Measurements from ENCODE around the gene MANEA. TPM values are rescaled to one million over a fixed set of nuclear protein-coding genes. Genes with fewer than 3 reads are reported as not detected.

Gene MANEA
- total RNA-seq, 2 experiments from 2014 or later, result 6.1 to 8.0 TPM

DNA sequence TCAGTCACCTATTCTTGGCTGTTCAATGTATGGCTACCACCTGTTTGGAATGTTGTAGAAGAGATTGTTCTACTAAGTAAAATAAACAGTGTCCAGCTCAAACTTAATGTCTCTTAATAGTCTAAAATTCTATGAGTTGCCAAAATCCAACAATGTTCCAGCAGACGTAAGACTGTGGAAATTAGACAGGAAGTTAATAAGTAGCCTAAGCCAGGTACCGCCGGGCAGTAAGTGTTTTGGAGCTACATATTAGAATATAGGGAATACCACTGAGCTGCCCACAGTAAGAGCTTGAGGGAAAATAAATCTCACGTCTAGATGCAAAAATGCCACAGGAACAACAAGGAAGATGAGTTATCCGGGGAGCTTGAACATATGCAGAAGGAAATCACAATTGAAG lies 7.8 kb upstream of the MANEA start:
- CTCF ChIA-PET, result no interaction called here
- H3K4me1 Mint-ChIP-seq (ENCODE audit: low read depth), result peaks cover 25% of the 10 kb centered on the region
- no peak overlapping the region for H3K27ac ChIP-seq (ENCODE audit: low read depth in 1 of 2, low read length in 2 of 2)

DNA sequence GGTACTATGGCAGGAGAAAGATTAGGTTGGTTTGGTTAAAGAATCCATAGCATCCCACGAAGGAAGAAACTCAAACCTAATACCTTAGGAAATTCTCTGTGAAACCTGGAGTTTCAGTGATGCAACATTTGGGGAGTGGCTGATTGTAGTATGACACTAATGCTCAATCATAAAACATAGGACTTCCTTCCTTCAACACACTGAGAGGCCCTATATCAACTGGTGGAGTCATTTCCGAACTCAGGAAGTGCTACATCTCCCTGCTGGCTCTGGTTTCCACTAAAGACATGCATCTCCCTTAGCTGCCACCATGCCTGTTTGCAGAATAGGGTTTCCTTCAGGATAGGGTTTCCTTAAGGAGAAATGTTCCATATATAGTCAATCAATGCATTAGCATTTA lies 5.2 kb upstream of the MANEA start:
- H3K9me3 Mint-ChIP-seq, result no peaks in the 10 kb centered on the region

More for the DNA sequence above, 7.8 kb upstream of the MANEA start:
- no peaks in the 10 kb centered on the region for H3K9me3 Mint-ChIP-seq
- no peak for DNase-seq
- ATAC-seq (ENCODE audit: poor library complexity), result no peak
- Histone ChIP-seq H3K9me3 (ENCODE audit: control insufficient read depth in 1 of 2, insufficient read depth in 1 of 2, low read length in 2 of 2) (no peaks in the 10 kb centered on the region), H3K4me3 (ENCODE audit: low read length) (no peak overlapping the region), H3K27me3 (ENCODE audit: control insufficient read depth in 1 of 2, insufficient read depth in 2 of 2, low read length in 2 of 2) (no peaks in the 10 kb centered on the region), H3K4me1 (ENCODE audit: insufficient read depth, low read length) (no peaks in the 10 kb centered on the region), H3K36me3 (ENCODE audit: insufficient read depth, low read length) (peaks cover 3% of the 10 kb centered on the region)
- peaks cover 10% of the 10 kb centered on the region for H3K36me3 Mint-ChIP-seq (ENCODE audit: low read depth)
- no peak overlapping the region for H3K4me3 Mint-ChIP-seq
- TF ChIP-seq, protein P1, sequence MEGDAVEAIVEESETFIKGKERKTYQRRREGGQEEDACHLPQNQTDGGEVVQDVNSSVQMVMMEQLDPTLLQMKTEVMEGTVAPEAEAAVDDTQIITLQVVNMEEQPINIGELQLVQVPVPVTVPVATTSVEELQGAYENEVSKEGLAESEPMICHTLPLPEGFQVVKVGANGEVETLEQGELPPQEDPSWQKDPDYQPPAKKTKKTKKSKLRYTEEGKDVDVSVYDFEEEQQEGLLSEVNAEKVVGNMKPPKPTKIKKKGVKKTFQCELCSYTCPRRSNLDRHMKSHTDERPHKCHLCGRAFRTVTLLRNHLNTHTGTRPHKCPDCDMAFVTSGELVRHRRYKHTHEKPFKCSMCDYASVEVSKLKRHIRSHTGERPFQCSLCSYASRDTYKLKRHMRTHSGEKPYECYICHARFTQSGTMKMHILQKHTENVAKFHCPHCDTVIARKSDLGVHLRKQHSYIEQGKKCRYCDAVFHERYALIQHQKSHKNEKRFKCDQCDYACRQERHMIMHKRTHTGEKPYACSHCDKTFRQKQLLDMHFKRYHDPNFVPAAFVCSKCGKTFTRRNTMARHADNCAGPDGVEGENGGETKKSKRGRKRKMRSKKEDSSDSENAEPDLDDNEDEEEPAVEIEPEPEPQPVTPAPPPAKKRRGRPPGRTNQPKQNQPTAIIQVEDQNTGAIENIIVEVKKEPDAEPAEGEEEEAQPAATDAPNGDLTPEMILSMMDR (IDR thresholded peaks at IDR 0.05), result no peak
- POLR2A ChIA-PET, result no interaction called here
- intact Hi-C loops (cut with DNase I, micrococcal nuclease), result no loop called here
- H3K27ac Mint-ChIP-seq, result no peak overlapping the region
- no peaks in the 10 kb centered on the region for H3K27me3 Mint-ChIP-seq

DNA sequence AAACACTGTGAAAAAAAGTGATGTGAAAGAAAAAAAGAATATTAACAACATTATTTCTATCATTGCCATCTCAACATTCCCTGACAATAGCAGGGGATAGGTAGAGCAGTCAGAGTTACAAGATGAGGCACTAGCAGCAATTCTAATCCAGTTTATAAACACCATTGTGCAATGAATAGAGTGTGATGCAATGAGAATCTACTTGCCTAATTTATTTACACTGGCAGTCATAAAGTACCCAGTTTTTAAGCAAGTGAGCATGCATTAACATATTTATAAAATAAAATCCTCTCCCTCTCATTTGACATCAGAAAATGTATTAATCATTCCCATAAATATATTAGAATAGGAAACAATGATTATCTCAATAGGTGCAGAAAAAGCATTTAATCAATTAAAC lies 2.5 kb upstream of the MANEA start:
- peak overlapping the region; percentile 95 for H3K4me3 Mint-ChIP-seq

More for the DNA sequence above, 5.2 kb upstream of the MANEA start:
- Mint-ChIP-seq H3K27ac (no peak overlapping the region), H3K36me3 (ENCODE audit: low read depth) (peaks cover 16% of the 10 kb centered on the region), H3K4me3 (no peak overlapping the region), H3K4me1 (ENCODE audit: low read depth) (peaks cover 47% of the 10 kb centered on the region), H3K27me3 (no peaks in the 10 kb centered on the region)
- intact Hi-C loops (cut with DNase I, micrococcal nuclease), result loop anchor here (5.0 to 10.0 kb wide), 4 partner anchors 945 to 1713 kb away; partner anchors contain the start of genes KLHL32 (in 1 of the 2), MMS22L (in 1 of the 2) and NDUFAF4 (in 1 of the 2)
- Histone ChIP-seq H3K27me3 (ENCODE audit: control insufficient read depth in 1 of 2, insufficient read depth in 2 of 2, low read length in 2 of 2) (no peaks in the 10 kb centered on the region), H3K4me1 (ENCODE audit: insufficient read depth, low read length) (no peaks in the 10 kb centered on the region), H3K27ac (ENCODE audit: low read depth in 1 of 2, low read length in 2 of 2) (no peak overlapping the region), H3K36me3 (ENCODE audit: insufficient read depth, low read length) (peaks cover 3% of the 10 kb centered on the region), H3K9me3 (ENCODE audit: control insufficient read depth in 1 of 2, insufficient read depth in 1 of 2, low read length in 2 of 2) (no peaks in the 10 kb centered on the region), H3K4me3 (ENCODE audit: low read length) (no peak overlapping the region)
- TF ChIP-seq, protein P1 (IDR thresholded peaks at IDR 0.05), result no peak
- CTCF ChIA-PET, result no interaction called here
- DNase-seq, result peak in 2 of 14 experiments; percentile 6 to 13
- no peak for ATAC-seq (ENCODE audit: poor library complexity)
- POLR2A ChIA-PET, result no interaction called here

More for the DNA sequence above, 2.5 kb upstream of the MANEA start:
- H3K27me3 Mint-ChIP-seq, result no peaks in the 10 kb centered on the region
- H3K4me3 ChIP-seq (ENCODE audit: low read length), result no peak overlapping the region
- no peaks in the 10 kb centered on the region for H3K9me3 Mint-ChIP-seq
- CTCF ChIA-PET, result no interaction called here
- ATAC-seq (ENCODE audit: poor library complexity) (no peak), DNase-seq (peak in 1 of 14 experiments; percentile 15)
- H3K4me1 ChIP-seq (ENCODE audit: insufficient read depth, low read length), result peaks cover 11% of the 10 kb centered on the region
- peaks cover 20% of the 10 kb centered on the region for H3K36me3 Mint-ChIP-seq (ENCODE audit: low read depth)
- H3K27me3 ChIP-seq (ENCODE audit: control insufficient read depth in 1 of 2, insufficient read depth in 2 of 2, low read length in 2 of 2), result no peaks in the 10 kb centered on the region
- peaks cover 3% of the 10 kb centered on the region for H3K36me3 ChIP-seq (ENCODE audit: insufficient read depth, low read length)
- H3K9me3 ChIP-seq (ENCODE audit: control insufficient read depth in 1 of 2, insufficient read depth in 1 of 2, low read length in 2 of 2), result no peaks in the 10 kb centered on the region
- H3K4me1 Mint-ChIP-seq (ENCODE audit: low read depth), result peaks cover 71% of the 10 kb centered on the region
- TF ChIP-seq, protein P1 (IDR thresholded peaks at IDR 0.05), result no peak
- POLR2A ChIA-PET, result no interaction called here
- intact Hi-C loops (cut with DNase I, micrococcal nuclease), result loop anchor here (5.0 to 10.0 kb wide), 7 partner anchors 942 to 1710 kb away; partner anchors contain the start of genes MMS22L (in 2 of the 2), KLHL32 (in 1 of the 2), NDUFAF4 (in 1 of the 2) and UFL1 (in 1 of the 2)
- H3K27ac ChIP-seq (ENCODE audit: low read depth in 1 of 2, low read length in 2 of 2), result no peak overlapping the region
- peak overlapping the region; percentile 95 for H3K27ac Mint-ChIP-seq

Measured in CD4-positive, alpha-beta T cell (primary cell).